MM.1S (cell line): ENCODE results near the gene WRAP73.

Experiments used
- CTCF ChIP-seq: fragments of 300-600 bp; sonication (generic); IDR thresholded peaks from 2 replicates; pipeline ENCODE4 v1.5.1; 2016; ENCODE audit warnings: antibody characterized with exemption, low read length, mixed read lengths
- EZH2 ChIP-seq: fragments of 300-600 bp; sonication (generic); optimal IDR thresholded peaks from 2 replicates; pipeline ENCODE3; 2017; ENCODE audit warnings: low read depth, mild to moderate bottlenecking, antibody characterized with exemption, low read length, mixed read lengths
- EZH2phosphoT487 ChIP-seq: fragments of 300-600 bp; sonication (generic); IDR thresholded peaks from 2 replicates; pipeline ENCODE4 v1.6.1; 2018; ENCODE audit warnings: antibody characterized with exemption, low read length

- TF ChIP-seq CTCF (no peak), EZH2 (no peak), EZH2phosphoT487 (no peak)
Measured at GRCh38 chr1:3640121-3640837, 9.6 kb downstream of the WRAP73 start.
